ENCODE measurements around the gene C15orf40.
"Not testable (repeated sequence)": the region's sequence is repeated elsewhere in the genome, so short reads cannot be mapped to it uniquely, and the experiment has no call there.

The C15orf40 gene

GRCh38 chr15:83011271-83012075, at the start of gene C15orf40:
Gene C15orf40, minus strand, starts transcription at chr15:83011639. Its CDS starts 32 bp downstream, at chr15:83011607.
- peak; percentile 90 for DNase-seq (ENCODE audit: low spot score)

GRCh38 chr15:83057696-83058376, 46.4 kb upstream of the C15orf40 start:
- no peak for DNase-seq (ENCODE audit: low spot score)

- no peak for DNase-seq (ENCODE audit: low spot score)
Measured at GRCh38 chr15:83057002-83057401, 45.6 kb upstream of the C15orf40 start.

DNA sequence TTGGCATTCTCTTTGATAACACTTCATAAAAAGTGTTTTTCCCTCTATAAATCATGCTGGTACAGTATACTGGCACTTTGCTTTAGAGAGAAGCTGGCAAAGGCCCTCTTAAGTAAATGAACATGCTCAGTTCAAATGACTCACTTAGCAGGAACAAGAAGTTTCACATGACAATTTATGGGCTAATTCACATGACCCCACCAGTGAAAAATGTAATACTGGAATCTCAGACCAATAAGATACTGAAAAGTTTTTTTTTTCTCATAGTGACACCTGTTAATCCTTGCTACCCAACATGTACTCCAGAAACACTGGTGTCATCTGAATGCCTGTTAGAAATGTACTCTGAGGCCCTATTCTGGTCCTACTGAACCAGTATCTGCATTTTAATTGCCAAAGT, 41.7 kb upstream of the C15orf40 start:
- DNase-seq (ENCODE audit: low spot score): no peak

- no peak for DNase-seq (ENCODE audit: low spot score)
Measured at GRCh38 chr15:83046558-83047127, 35.2 kb upstream of the C15orf40 start.

GRCh38 chr15:83044156-83044555, 32.7 kb upstream of the C15orf40 start:
- no peak for DNase-seq (ENCODE audit: low spot score)

- no peak for DNase-seq (ENCODE audit: low spot score)
Measured at GRCh38 chr15:83039206-83039605, 27.8 kb upstream of the C15orf40 start.

- DNase-seq (ENCODE audit: low spot score): no peak
Measured at GRCh38 chr15:83036253-83036652, 24.8 kb upstream of the C15orf40 start.

- not testable (repeated sequence) for DNase-seq (ENCODE audit: low spot score)
Measured at GRCh38 chr15:83031234-83031633, 19.8 kb upstream of the C15orf40 start.

GRCh38 chr15:83030021-83030420, 18.6 kb upstream of the C15orf40 start:
- no peak for DNase-seq (ENCODE audit: low spot score)

- no peak for DNase-seq (ENCODE audit: low spot score)
Measured at GRCh38 chr15:83018436-83018835, 7.0 kb upstream of the C15orf40 start.

GRCh38 chr15:83016906-83017305, 5.5 kb upstream of the C15orf40 start:
- no peak for DNase-seq (ENCODE audit: low spot score)

GRCh38 chr15:83015361-83015760, 3.9 kb upstream of the C15orf40 start:
- DNase-seq (ENCODE audit: low spot score): no peak

DNA sequence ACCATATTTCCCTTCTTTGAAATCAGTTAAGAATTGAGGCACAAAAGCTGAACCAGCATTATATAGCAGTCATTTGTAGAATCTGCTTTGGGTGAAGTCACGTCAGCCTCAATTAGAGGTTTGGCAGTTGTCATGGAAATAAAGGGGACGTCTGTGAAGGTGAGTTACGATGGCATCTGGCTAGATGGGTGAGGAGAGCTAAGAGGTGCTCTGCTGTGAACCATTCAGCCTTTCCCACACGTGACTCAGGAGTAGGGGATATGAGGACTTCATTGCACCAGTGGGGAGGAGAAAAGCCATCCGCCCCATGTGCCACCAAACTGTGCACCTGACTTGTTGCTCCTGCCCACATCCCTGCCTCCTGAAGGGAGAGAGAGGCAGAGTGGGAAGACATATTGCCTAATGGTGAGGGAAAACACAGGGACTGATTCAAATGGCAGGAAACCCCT, 2.8 kb upstream of the C15orf40 start:
- no peak for DNase-seq (ENCODE audit: low spot score)

GRCh38 chr15:83012636-83013035, 1.2 kb upstream of the C15orf40 start:
- DNase-seq (ENCODE audit: low spot score): no peak

DNA sequence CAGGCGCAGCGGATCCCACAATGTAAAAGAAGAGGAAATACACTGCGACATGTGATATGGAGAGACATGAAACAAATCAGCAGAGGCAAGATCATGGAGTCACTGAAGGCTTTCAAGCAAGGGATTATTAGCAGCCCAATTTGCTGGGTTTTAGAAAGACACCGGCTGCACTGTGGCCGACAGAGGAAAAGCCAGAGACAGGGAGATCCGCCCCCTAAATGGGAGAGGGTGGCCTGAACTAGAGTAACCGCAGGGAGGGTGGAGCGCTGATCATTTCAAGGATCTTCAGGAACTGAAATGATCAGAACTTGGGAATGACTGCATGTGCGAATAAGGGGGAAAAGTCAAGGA, 612 bp upstream of the C15orf40 start:
- no peak for DNase-seq (ENCODE audit: low spot score)

- peak; percentile 80 for DNase-seq (ENCODE audit: low spot score)
Measured at GRCh38 chr15:83010709-83011270, 649 bp downstream of the C15orf40 start.

- not testable (repeated sequence) for DNase-seq (ENCODE audit: low spot score)
Measured at GRCh38 chr15:83000672-83001031, 10.8 kb downstream of the C15orf40 start.

GRCh38 chr15:82999905-83000671, 11.4 kb downstream of the C15orf40 start:
- DNase-seq (ENCODE audit: low spot score): peak; percentile 56

- no peak for DNase-seq (ENCODE audit: low spot score)
Measured at GRCh38 chr15:82999426-82999825, 12.0 kb downstream of the C15orf40 start.

DNA sequence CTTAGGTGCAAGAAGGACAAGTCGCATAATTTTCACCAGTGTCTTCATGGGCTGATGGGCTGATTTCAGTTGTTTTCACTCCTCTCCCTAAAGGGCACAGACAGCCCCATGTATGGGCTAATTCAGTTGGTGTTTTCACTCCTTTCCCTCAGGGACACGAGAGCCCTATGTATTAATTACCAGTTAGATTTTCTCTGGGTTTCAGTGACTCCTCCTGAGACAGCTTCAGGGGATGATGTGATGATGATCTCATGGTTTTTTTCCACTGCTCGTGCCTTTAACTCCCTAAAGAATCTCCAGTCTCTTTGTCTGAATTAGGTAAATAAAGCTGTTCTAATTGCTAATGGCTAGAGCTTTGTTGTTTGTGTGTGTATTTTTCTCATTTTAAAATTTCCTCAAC, 15.5 kb downstream of the C15orf40 start:
- DNase-seq (ENCODE audit: low spot score): no peak

DNA sequence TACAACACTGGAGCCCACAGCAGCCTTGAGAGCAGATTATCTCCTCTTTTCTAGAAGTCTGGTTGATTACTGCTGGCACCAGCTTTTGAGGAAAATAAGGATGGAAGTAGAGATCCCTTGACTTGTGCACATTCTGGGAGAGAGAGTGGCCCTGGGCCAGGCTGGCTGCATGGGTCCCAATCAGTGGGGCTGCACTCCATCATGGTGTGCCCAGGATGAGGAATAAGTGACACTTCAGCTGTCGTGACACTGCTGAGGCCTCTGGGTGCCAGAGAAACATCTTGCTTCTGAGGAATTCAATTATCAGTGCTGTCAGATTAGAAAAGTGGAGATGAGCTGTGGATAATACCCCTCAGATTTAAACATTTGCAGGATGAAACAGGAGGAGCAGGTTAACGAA, 16.4 kb downstream of the C15orf40 start:
- no peak for DNase-seq (ENCODE audit: low spot score)

All from kidney capillary endothelial cell (primary cell).